Uterus (tissue), 2 donors: ENCODE results near the gene C1orf159.

Experiments
- POLR2A ChIP-seq, 2 donors: fragments of 450-650 bp; IDR thresholded peaks; one replicate each; pipeline ENCODE4 v1.6.1; 2016; ENCODE audit warnings: antibody characterized with exemption in 2 of 2, mild to moderate bottlenecking in 1 of 2, moderate library complexity in 1 of 2
- TF ChIP-seq, protein P1 (sequence below), 4 experiments: fragments of 200-600 bp in 2 of 4; fragments of 450-650 bp in 2 of 4; sonication (generic) in 2 of 4; IDR thresholded peaks; one replicate each; pipeline ENCODE4 v1.5.1; 2016 to 2019; ENCODE audit warnings: antibody characterized with exemption in 4 of 4, mild to moderate bottlenecking in 2 of 4, moderate library complexity in 1 of 4

DNA sequence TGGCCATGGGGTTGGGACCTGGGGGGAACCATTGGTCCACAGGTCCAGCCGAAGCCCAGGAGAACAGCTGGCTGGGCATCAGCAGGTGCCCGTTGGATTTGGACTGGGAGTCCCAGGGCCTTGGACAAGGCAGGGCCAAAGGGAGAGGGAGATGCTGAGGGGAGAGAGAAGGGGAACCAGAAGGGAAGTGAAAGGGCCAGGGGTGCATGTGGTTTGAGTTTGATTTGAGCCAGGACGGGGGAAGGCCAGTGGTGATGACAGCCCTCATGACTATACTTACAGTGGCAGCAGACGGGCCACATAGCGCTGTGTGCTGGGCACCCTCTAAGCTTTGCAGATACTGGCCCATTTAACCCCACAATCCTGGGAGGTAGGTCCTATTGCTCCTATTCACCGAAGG is 77.2 kb downstream of the C1orf159 start:
- TF ChIP-seq, protein P1, sequence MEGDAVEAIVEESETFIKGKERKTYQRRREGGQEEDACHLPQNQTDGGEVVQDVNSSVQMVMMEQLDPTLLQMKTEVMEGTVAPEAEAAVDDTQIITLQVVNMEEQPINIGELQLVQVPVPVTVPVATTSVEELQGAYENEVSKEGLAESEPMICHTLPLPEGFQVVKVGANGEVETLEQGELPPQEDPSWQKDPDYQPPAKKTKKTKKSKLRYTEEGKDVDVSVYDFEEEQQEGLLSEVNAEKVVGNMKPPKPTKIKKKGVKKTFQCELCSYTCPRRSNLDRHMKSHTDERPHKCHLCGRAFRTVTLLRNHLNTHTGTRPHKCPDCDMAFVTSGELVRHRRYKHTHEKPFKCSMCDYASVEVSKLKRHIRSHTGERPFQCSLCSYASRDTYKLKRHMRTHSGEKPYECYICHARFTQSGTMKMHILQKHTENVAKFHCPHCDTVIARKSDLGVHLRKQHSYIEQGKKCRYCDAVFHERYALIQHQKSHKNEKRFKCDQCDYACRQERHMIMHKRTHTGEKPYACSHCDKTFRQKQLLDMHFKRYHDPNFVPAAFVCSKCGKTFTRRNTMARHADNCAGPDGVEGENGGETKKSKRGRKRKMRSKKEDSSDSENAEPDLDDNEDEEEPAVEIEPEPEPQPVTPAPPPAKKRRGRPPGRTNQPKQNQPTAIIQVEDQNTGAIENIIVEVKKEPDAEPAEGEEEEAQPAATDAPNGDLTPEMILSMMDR (IDR thresholded peaks at IDR 0.05), result no peak
- no peak for TF ChIP-seq POLR2A (IDR thresholded peaks at IDR 0.05)
